GM13976 (cell line): ENCODE results near the gene GULP1.

ENCODE experiments used
- DNase-seq: peaks from one replicate; pipeline ENCODE4 v3.0.0; 2012; ENCODE audit warnings: low spot score
- CTCF ChIP-seq: IDR thresholded peaks from 2 replicates; pipeline ENCODE4 v1.5.1; 2012; ENCODE audit warnings: borderline replicate concordance, mild to moderate bottlenecking; ENCODE audit not compliant: insufficient read depth; ENCODE audit errors: extremely low read depth, missing control alignments, control extremely low read depth
- in situ Hi-C: fragments of 300-500 bp; cut with MboI; formaldehyde crosslinking; loops from one replicate; pipeline ENCODE4 v1.12.0; 2022; ENCODE audit warnings: low sequenced_read_pairs, mixed read lengths, inconsistent platforms; ENCODE audit not compliant: unreplicated experiment

The GULP1 gene

DNA sequence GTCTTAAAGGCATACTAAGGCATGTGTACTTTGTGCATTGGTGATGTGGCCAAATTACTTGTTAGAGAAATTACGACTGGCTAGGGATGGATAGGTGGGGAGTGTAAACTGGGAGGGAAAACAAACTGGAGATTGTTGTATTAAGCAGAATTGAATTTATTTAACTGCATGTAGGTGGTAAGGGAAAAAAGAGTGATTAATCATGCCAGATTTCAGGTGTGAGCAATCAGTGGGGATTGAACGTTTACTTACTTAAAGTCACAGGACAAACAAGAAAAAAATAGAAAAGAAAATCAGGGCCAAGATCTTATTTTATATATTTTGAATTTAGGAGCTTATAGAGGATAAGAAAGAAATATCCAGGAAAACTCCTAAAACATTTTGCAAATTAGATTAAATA is 88.6 kb downstream of the GULP1 start:
- no peak for DNase-seq
- no peak for TF ChIP-seq CTCF
- in situ Hi-C loops, result no loop called here

GRCh38 chr2:188381614-188382013 is 89.9 kb downstream of the GULP1 start:
- in situ Hi-C loops, result no loop called here
- no peak for DNase-seq
- no peak for TF ChIP-seq CTCF

GRCh38 chr2:188382107-188382506 is 90.4 kb downstream of the GULP1 start:
- no peak for DNase-seq
- TF ChIP-seq CTCF, result no peak
- in situ Hi-C loops, result no loop called here

DNA sequence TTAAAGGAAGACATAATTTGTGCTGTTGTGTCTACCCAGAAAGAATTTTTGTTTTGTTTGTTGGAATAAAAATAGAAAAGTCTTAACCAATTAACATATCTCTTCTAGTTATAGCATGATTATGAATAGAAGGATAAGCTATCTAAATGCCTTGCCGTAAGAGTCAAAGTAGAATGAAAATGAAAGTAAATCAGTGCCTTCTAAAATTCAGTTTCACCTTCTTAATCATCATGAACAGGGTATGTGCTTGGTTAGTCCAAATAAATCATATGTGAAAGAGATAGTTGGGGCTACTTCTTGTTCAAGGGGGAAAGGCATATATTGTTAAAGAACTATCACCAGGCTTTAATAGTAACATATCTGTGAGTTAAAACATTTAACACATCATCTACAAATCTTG is 91.5 kb downstream of the GULP1 start:
- in situ Hi-C loops, result no loop called here
- DNase-seq, result no peak
- TF ChIP-seq CTCF, result no peak

DNA sequence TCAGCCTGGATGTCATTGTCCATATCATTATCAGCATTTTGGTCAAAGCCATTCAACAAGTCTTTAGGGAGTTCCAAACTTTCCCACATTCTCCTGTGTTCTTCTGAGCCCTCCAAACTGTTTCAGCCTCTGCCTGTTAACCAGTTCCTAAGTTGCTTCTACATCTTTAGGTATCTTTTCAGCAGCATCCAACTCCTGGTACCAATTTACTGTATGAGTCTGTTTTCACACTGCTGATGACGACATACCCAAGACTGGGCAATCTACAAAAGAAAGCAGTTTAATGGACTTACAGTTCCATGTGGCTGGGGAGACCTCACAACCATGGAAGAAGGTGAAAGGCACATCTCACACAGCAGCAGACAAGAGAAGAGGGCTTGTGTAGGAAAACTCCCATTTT is 94.2 kb downstream of the GULP1 start:
- in situ Hi-C loops, result no loop called here
- TF ChIP-seq CTCF, result no peak
- no peak for DNase-seq

- in situ Hi-C loops, result no loop called here
- no peak for TF ChIP-seq CTCF
- DNase-seq, result no peak
These were observed 97.2 kb downstream of the GULP1 start for GRCh38 chr2:188388831-188389230.

- in situ Hi-C loops, result no loop called here
- no peak for DNase-seq
- no peak for TF ChIP-seq CTCF
These were observed 99.7 kb downstream of the GULP1 start for GRCh38 chr2:188391354-188391753.
